ENCODE data around the gene GREB1.

The GREB1 gene

DNA sequence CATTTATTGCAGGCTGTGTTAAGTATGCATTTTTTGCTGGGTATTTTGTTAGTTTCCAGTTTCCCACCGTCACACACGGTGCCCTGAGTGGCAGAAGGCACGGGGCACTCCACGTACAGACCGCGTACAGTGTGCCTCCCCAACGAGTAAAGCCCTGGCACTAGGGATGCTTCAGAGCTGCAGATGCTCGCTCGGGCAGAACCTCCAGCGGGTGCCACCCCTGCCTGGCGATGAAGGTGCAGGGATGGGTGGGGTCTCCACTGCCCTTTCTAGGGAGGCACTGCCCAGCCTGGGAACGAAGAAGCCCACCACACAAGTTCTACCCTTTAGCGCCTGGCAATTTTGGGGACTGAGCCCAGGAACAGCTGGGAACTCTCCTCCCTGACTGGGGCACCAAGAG lies 4.1 kb downstream of the GREB1 start:
- in situ Hi-C loops (cut with MboI; ENCODE audit: low sequenced_read_pairs), result no loop called here

DNA sequence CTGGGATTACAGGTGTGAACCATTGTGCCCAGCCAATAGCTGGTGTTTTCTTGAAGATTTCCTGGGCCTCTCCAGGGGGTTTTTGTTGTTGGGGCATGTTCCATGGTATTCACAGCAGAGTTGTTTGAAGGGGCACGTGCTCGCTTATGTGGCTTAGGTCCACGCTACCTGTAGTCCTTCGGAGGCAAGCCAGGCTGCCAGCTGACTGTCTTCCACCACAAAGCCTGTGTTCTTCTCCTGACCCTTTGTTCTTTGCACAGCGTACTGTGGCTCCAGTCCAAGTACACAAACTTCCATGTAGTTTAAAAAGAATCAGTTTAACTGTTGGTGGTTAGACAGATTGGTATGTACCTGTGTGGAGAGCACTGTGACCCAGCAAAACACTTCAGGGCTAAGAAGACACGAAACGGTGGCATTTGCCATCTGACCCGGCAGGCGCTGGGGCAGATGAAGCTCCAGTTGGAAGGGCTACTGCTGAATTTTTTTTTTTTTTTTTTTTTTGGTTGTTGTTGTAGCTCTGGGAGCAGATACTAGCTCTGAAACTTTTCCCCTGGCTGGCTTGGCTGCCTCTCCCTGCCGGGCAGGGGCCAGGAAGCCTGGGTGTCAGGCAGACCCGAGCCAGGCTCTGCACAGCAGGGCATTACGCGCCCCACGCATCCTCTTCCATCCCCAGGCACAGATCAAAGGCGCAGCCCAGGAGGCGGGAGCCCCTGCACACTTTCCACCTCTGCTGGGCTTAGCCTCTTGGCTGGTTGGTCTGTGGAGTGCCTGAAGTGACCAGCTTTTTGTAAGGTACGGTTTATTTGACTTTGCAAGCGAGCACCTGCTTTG lies 5.7 kb downstream of the GREB1 start:
- in situ Hi-C loops (cut with MboI; ENCODE audit: low sequenced_read_pairs), result no loop called here

DNA sequence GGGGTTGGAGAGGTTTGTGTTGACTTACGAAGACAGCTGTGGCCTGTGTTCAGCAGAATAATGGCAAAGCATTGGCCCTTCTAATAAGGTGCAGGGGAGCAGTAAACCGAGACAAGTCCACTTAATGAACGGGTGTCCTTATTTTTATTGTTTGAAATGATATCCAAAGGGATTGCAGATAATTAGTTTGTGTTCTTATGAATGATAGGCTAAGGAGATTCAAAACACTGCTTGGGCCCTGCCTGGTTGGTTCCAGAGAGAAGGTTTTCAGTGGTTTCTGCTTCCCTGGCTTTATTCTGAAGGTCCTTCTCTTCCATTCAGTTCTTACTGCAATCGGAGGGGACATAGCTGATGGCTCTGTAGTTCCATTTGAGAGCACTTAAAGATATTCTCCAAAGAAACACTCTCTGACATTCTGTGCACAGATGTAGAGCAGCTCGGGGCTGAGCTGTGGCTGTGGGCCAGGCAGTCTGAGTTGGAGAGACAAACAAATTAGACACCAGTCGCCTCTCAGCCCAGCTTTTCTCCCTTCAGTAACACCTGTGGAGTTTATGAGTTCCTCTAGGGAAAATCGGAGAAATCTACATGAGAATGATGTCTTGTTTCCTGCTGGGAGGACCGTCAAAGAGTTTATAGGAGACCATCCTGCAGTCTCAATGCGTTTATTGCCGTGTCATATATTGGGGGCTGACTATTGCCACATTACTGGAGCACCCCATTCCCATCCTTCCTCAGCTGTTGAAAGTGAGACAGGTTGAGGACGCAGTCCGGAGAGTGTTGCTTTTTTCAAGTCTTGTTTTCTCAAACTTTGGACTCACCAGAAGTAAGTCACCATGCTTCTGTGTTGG lies 6.5 kb downstream of the GREB1 start:
- in situ Hi-C loops (cut with MboI; ENCODE audit: low sequenced_read_pairs), result no loop called here

DNA sequence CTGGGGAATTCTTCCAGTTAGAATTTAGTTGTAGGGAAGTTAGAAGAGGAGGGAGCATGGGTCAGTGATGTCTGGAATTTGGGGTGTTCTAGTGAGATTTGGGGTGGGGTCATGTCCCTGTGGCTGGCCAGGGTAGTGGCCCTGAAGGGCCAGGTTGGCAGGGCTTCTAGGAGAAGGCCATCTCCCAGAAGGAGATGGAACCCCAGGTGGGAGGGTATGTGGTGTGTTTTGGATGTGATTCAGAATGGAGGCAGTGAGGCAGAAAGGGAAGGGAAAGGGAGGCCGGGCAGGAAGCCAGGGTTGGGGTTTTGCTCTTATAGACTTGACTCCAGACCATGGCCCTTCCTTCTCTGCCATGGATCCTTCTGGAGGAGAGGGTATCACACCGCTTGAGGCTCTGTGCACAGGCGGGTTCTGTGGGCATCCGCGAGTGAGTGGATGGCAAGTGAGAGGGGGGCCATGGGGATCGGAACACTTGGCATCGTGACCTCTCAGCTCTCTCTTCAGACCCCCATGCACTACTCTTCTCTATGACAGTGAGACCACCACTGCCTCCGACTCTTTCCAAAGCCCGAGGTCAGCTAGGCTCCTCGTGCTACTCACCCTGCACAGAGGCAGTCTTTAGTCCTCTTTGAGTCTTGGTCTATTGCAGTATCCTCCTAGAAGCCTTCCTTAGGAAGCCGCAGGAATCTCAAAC lies 7.3 kb downstream of the GREB1 start:
- in situ Hi-C loops (cut with MboI; ENCODE audit: low sequenced_read_pairs), result no loop called here

DNA sequence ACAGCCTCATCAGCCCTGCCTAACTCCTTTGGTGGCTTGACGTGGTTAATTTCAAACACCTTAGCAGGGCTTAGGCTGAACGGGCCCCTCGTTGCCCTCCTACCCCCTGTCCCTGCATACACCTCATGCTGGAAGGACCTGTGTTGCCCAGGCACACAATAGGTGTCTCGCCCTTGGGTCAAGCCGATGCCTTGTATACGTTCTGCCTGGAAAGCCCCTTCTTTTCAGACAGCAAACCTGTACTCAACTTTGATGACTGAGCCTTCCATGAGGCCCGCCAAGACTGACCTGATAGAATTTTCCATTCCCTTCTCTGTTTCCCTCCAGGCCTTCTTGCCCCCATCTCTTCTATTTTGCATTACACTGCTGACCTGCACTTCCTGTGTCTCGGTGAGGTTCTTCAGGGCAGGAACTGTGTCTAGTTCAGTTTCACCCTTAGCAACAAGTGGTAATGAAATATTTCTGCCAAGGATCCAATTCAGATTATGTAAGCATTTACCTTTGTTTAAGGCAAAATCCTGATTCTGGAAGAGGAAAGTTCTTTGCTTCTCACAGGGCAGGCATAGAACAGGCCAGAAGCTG lies 7.9 kb downstream of the GREB1 start:
- in situ Hi-C loops (cut with MboI; ENCODE audit: low sequenced_read_pairs), result no loop called here

DNA sequence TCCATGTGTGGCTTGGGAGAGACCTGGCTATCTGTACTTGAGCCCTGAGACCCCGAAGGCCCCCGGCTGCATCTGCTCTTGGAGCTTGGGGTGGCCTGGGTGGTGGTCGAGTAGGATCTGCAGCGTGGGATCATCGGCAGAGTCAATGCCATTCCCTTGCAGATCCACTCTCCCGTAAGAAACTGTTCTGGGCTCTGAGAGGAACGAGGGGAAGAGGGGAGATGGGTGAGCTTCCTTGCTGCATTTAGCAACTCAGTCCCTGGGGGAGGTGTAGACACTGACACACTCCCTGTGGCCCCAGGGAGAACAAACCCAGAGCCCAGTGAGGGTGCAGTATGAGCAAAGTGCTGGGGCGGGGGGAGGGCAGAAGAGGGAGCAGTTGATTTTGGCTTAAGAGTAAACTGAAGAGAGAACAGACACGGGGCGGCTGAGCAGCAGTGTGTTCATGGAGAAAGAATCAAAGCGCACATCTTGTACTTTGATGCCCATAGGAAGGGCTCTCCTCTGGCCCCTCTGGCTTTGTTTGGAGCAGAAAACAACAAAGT lies 8.5 kb downstream of the GREB1 start:
- in situ Hi-C loops (cut with MboI; ENCODE audit: low sequenced_read_pairs), result no loop called here

DNA sequence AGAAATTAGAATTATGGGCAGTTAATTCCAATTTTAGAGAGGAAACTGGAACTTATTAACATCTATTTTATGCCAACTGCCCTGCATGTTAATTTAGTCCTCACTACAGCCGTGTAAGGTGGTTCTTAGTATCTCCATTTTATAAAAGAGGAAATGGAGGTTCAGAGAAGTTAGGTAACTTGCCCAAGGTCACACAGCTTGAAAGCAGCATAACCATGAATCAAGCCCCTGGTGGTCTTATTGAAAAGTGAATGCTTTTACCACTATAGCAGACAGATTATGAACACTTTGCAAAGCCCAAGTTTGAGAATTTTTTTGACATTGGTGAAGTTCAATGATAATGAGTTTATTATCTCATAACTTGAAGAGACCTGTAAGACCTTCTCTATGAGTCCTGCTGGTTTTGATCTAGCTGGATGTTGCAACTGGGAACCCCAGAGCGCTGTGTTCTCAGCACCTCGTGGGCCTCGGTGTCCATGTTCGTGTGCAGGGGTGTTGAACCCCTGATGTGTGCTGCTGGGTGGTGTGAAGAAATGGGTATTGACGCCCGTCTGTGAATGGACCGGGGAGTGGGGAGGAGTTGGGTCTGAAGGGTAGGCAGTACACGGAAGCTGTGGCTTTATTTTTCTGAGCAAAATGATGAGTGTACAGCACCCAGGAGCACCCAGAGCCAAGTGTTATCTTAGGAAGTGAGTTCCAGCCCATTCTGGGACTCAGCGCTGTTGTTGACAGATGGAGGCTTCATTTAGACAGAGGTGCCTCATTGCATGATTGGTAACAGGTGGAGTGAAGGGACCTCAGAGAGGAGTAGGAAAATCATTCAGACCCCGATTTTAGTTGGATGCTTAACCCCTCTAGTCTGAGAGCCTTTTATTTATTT lies 9.7 kb downstream of the GREB1 start:
- in situ Hi-C loops (cut with MboI; ENCODE audit: low sequenced_read_pairs), result no loop called here

DNA sequence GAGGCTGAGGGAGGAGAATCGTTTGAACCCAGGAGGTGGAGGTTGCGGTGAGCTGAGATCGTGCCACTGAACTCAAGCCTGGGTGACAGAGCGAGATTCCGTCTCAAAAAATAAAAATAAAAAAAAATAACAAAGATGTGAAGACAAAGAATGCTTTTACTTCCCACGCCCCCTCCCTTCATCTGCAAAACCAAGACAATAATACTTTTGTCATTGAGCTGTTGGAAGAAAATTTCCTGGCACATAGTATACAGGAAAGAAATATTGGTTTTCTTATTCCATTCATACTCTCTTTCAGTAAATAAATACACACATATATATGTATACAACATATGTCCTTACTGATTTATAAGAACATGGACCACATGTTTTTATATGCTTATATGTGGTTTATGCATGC lies 12.2 kb downstream of the GREB1 start:
- in situ Hi-C loops (cut with MboI; ENCODE audit: low sequenced_read_pairs), result no loop called here

DNA sequence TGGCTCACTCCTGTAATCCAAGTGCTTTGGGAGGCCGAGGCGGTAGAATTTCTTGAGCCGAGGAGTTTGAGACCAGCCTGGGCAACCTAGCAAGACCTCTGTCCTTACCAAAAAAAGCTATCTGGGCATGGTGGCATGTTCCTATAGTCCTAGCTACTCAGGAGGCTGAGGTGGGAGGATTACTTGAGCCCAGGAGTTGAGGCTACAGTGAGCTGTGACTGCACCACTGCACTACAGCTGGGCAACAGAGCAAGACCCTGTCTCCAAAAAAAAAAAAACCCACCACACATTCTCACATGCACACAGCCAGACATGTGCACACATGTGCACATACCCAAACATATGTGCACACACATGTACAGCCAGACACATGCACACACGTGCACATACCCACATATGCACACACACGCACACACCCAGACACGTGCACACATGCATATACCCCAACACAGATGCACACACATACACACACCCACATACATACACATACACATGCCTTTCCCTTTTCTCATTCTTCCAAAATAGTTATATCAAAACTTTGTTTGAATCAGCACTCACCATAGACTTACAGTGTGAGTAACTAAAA lies 14.2 kb downstream of the GREB1 start:
- in situ Hi-C loops (cut with MboI; ENCODE audit: low sequenced_read_pairs), result no loop called here

DNA sequence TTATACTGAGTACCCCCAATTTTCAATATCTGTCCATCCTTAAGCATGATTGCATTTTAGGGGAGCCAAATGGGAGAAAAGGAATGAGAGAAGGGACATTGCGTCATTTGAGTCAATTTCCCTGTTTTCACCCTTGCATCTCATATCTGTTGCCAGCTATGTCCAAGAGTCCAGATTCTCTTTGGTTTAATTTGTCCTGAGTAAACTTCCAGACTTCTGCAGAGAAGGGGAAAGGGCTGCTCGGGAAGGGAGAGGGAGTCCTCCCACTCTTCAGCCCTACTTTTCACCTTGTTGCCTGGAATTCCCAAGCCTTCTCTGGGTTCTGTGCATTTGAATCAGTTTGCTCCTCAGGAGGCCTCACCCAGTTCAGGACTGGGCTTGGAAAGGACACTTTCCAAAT lies 16.5 kb downstream of the GREB1 start:
- in situ Hi-C loops (cut with MboI; ENCODE audit: low sequenced_read_pairs), result no loop called here

DNA sequence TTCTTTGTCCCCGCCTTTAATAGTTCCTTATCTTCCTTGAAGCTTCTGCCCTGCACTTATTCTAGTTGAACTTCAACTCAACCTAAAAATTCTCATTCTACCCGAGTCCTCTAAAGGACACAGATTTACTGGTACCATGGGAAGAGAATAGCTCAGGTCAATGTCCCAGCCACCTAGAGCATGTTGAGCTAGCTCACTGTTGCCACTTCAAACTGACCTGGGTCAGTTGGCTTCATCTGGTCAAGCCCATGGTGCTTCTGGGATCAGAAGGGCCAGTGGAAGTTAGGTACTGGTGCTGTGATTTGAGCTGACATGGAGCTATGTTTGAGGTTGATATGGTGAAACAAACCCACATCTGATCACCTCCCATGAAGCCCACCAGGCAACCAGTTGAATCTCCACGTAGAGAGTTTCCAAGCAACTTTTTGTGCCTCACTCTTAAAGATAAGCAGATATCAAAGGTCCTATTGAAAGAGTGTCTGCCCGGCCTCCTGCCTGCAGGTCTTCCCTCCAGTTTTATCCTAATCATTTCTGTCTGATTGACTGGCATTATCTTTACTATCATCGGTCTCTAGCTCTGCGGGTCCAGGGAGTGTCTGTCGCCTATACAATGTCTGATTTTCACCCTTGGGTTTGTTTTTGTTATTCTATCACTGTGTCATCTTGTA lies 17.2 kb downstream of the GREB1 start:
- in situ Hi-C loops (cut with MboI; ENCODE audit: low sequenced_read_pairs), result no loop called here

DNA sequence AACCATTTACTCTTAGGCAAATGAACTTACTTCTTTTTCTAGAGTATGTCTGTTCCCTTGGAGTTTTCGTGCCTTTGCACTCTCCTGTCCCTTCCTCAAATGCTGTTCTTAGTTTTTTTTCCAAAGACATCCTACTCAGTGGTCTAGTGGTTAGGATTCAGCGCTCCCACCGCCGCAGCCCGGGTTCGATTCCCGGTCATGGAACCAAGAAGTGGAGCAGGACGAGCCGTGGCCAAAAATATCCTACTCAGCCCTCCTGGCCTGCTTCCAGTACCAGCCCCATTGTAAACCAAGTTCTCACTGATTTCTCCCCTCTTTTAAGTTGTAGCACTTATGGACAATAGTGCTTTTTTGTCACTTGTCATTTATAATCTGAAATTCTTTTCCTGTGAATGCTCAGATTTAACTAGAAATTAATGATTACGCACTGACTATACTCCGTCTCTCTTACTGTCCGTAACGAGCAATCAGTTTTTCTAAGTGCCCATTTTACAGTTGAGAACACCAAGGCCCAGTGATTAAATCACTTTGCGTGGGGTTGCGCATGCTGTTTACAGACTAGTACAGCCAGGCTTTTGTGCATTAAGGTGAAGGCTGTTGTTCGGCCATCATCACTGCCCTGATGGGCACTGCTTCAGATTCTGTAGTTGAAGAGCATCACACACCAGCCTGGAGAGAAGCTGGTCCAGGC lies 17.9 kb downstream of the GREB1 start:
- in situ Hi-C loops (cut with MboI; ENCODE audit: low sequenced_read_pairs), result no loop called here

DNA sequence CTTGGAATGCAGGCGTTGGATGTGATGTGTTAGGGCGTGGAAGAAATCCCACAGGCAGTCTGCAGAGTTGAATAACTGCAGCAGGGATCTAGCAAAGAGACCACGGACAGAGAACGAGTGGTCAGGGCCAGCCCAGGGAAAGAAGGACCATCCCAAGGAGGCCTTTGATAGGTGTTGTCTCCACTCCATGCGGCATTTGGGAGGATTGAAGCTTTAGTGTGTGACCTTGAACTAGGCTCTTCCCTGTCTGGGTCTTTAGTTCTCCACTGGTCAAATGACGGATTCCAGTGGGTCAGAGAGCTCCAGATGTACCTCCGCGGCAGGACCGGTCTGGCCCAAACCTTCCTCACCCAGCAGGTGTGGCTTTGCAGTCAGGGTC lies 18.4 kb downstream of the GREB1 start:
- in situ Hi-C loops (cut with MboI; ENCODE audit: low sequenced_read_pairs), result no loop called here

DNA sequence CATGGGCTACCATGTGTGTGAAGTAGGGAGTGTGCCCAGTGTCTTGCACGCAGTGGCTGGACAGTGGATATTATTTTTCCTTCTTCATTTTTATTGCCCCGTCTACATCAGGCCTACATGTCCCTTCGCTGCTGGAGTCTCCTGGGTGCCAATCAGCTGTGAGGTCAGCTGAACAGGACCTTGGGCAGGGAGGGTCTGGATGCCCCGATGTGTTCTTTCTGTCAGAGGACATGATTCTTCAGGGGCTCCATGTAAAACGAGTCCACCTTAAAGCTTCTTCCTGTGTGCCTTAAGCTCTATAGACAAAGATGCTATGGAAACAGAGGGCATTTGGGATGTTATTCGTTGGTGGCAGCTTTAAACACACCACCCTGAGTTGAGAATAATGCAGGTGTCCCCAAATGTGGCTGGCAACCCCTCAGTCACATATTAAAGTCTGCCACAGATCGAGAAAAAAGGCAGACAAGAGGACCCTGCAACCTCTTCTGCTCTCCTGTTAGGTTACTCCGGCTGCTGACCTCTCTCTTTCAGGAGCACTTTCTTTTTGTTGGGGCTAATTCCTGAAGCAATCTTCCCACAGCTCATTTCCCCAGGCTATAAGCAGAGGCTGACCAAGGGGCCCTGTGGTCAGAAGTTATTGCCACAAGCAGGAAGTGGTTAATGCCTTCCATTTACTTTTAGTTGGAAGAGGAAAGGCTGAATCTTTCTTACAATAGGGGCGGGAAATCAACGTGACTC lies 20.0 kb downstream of the GREB1 start:
- in situ Hi-C loops (cut with MboI; ENCODE audit: low sequenced_read_pairs), result no loop called here

DNA sequence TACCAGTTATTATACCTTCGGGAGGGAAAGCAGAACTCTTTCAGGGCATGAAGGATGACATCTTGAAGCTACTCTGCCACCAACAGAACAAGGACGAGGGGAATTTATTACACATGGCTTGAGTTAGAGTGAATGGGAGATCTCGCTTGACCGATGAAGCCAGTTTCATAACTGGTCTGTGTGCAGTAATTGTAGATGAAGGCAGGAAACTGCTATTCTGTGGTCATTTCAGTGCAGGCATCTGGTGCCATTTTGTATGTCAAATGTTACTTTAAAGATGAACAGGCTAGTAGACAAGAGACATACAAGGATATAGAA lies 20.5 kb downstream of the GREB1 start:
- in situ Hi-C loops (cut with MboI; ENCODE audit: low sequenced_read_pairs), result no loop called here

DNA sequence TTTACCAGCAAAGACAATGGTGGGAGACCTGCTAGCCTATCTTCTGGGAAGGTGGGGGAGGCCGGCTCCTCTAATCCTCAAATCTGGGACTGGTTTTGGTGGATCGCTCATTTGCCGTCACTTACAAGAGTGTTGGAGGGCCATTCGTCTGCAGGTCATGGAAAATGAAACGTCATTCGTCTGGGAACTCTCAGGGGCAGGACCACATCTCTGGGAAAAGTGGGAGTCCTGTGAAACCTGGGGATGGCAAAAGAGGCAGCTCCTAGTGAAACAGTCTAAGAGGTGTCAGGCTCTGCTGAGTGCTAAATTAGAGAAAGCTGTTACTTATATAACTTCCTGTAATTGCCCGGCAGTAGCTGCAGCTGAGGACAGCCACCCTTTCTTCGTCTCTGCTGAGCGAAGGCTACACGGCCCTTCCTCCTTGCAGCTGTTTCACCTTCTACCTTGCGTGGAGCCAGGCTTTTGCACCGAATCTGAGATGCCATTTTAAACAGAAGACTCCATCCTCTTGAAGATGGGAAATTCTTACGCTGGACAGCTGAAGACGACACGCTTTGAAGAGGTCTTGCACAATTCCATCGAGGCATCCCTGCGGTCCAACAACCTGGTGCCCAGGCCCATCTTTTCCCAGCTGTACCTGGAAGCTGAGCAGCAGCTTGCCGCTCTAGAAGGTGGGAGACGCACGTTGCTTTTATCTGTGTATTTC lies 22.4 kb downstream of the GREB1 start:
- in situ Hi-C loops (cut with MboI; ENCODE audit: low sequenced_read_pairs), result no loop called here

DNA sequence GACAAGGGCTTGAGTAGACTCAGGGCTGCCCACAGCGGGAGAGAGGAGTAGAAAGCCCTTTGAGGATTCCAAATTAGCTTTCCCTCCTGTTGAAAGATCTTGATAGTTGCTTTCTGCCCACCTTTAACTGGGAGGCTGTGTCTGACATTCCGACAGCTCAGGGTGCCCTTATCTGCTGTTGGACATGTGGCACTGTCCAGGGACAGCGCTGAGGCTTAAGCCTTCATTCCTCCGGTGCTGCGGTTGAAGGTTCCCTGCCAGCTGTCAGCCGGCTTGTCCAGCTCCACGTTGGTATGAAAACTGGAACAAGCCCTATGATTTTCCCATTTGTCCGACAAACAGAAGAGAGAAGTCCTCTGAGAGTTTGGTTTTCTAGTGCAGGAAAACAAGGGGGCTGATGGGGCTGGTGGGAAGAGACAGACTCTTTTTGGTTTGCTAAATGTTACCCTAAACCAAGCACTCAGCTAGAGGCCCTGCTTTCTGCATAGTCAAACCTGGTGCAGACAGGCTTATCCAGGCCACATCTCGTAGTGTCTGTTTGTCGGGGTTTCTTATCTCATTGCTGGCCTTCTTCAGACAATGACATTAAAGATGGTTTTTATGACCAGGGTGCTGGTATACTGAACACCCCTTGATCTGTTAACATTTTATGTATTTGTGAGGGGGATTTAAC lies 24.5 kb downstream of the GREB1 start:
- in situ Hi-C loops (cut with MboI; ENCODE audit: low sequenced_read_pairs), result no loop called here
